Fibroblast of lung (primary cell): Measurements from ENCODE around the gene NKAIN2. TPM values are rescaled to one million over a fixed set of nuclear protein-coding genes. Genes with fewer than 3 reads are reported as not detected.

Source experiments
- DNase-seq, 2 donors: peaks; one replicate each; pipeline versions ENCODE4 v3.0.0 to v3.0.0-alpha.2; 2010; ENCODE audit warnings: low read depth in 2 of 2
- H2AFZ ChIP-seq: 2 replicates; pipeline ENCODE4 v1.5.1; 2012; ENCODE audit warnings: low read length, control low read depth, inconsistent platforms
- H3K27ac ChIP-seq: 2 replicates; pipeline ENCODE4 v1.5.1; 2011; ENCODE audit warnings: low read length, control low read depth; ENCODE audit not compliant: insufficient read depth
- H3K27me3 ChIP-seq: 2 replicates; pipeline ENCODE4 v1.5.1; 2011; ENCODE audit warnings: mild to moderate bottlenecking, low read length; ENCODE audit not compliant: control insufficient read depth, insufficient read depth
- H3K36me3 ChIP-seq: 2 replicates; pipeline ENCODE4 v1.5.1; 2011; ENCODE audit warnings: low read length; ENCODE audit not compliant: control insufficient read depth, insufficient read depth
- H3K4me1 ChIP-seq: 2 replicates; pipeline ENCODE4 v1.5.1; 2011; ENCODE audit warnings: low read length; ENCODE audit not compliant: control insufficient read depth, insufficient read depth; ENCODE audit errors: extremely low read depth
- H3K4me2 ChIP-seq: 2 replicates; pipeline ENCODE4 v1.5.1; 2011; ENCODE audit warnings: low read length, control low read depth; ENCODE audit not compliant: insufficient read depth; ENCODE audit errors: extremely low read depth
- H3K4me3 ChIP-seq, 4 experiments: fragments of 200-600 bp in 1 of 4; sonication (generic) in 1 of 4; replicated peaks in 1 of 4; 2 replicates each; pipeline ENCODE4 v1.5.1; 2011 to 2016; ENCODE audit warnings: low read length in 4 of 4, low read depth in 3 of 4, mild to moderate bottlenecking in 3 of 4, control low read depth in 2 of 4, inconsistent platforms in 1 of 4, mixed read lengths in 1 of 4; ENCODE audit not compliant: insufficient read depth in 1 of 4; ENCODE audit errors: control extremely low read depth in 1 of 4
- H3K79me2 ChIP-seq: 2 replicates; pipeline ENCODE4 v1.5.1; 2012; ENCODE audit warnings: mild to moderate bottlenecking, low read length, inconsistent platforms; ENCODE audit not compliant: control insufficient read depth, insufficient read depth
- H3K9ac ChIP-seq: 2 replicates; pipeline ENCODE4 v1.5.1; 2011; ENCODE audit warnings: mild to moderate bottlenecking, low read length, control low read depth; ENCODE audit not compliant: insufficient read depth
- H3K9me3 ChIP-seq: 2 replicates; pipeline ENCODE4 v1.5.1; 2012; ENCODE audit warnings: low read depth, low read length; ENCODE audit not compliant: control insufficient read depth, insufficient read depth
- H4K20me1 ChIP-seq: 2 replicates; pipeline ENCODE4 v1.5.1; 2011; ENCODE audit warnings: low read length; ENCODE audit not compliant: control insufficient read depth, insufficient read depth; ENCODE audit errors: extremely low read depth
- EZH2 ChIP-seq: IDR thresholded peaks from 2 replicates; pipeline ENCODE4 v1.5.1; 2012; ENCODE audit warnings: low read length, control low read depth, mild to moderate bottlenecking; ENCODE audit errors: missing control alignments
- polyA plus RNA-seq, 2 donors: library from polyadenylated mRNA; depleted of rRNA in 1 of 2; stranded (reverse) in 1 of 2; unstranded in 1 of 2; fragments of >200 nt; gene quantifications; 2 replicates each; pipeline ENCODE4 v1.2.1, GENCODE V29; 2011 to 2012; ENCODE audit warnings: missing spikeins in 1 of 2
- total RNA-seq: library from RNA; depleted of rRNA; stranded (reverse); fragments of >200 nt; gene quantifications from 2 replicates; pipeline ENCODE4 v1.2.1, GENCODE V29; 2014
- TF ChIP-seq, protein P1 (sequence below), 2 donors: IDR thresholded peaks in 1 of 2; conservative IDR thresholded peaks in 1 of 2; 1 replicate in 1 of 2; 2 replicates in 1 of 2; pipeline ENCODE4 v1.5.1; 2011 to 2012; ENCODE audit warnings: low read length in 2 of 2, control low read depth in 1 of 2, inconsistent platforms in 1 of 2, low read depth in 1 of 2, mild to moderate bottlenecking in 1 of 2

The NKAIN2 gene
- total and polyA plus RNA-seq, 2 donors (not counting 1 experiment from before 2014, with no cell fraction given): not detected

- H3K36me3 ChIP-seq: no peaks in the 10 kb centered on the region
- no peaks in the 10 kb centered on the region for H3K4me1 ChIP-seq
- no peaks in the 10 kb centered on the region for H3K79me2 ChIP-seq
- DNase-seq: no peak
- no peak overlapping the region for H3K27ac ChIP-seq
- no peak overlapping the region for H3K9ac ChIP-seq
- no peak overlapping the region for H3K4me2 ChIP-seq
- H3K9me3 ChIP-seq: no peaks in the 10 kb centered on the region
- no peaks in the 10 kb centered on the region for H4K20me1 ChIP-seq
- TF ChIP-seq, protein P1, sequence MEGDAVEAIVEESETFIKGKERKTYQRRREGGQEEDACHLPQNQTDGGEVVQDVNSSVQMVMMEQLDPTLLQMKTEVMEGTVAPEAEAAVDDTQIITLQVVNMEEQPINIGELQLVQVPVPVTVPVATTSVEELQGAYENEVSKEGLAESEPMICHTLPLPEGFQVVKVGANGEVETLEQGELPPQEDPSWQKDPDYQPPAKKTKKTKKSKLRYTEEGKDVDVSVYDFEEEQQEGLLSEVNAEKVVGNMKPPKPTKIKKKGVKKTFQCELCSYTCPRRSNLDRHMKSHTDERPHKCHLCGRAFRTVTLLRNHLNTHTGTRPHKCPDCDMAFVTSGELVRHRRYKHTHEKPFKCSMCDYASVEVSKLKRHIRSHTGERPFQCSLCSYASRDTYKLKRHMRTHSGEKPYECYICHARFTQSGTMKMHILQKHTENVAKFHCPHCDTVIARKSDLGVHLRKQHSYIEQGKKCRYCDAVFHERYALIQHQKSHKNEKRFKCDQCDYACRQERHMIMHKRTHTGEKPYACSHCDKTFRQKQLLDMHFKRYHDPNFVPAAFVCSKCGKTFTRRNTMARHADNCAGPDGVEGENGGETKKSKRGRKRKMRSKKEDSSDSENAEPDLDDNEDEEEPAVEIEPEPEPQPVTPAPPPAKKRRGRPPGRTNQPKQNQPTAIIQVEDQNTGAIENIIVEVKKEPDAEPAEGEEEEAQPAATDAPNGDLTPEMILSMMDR (conservative IDR thresholded peaks at IDR 0.05 in 1 of 2, IDR thresholded peaks at IDR 0.05 in 1 of 2; ENCODE audit: low read depth in 1 of 2, low read length in 2 of 2): no peak
- TF ChIP-seq EZH2: no peak
- H3K27me3 ChIP-seq: no peaks in the 10 kb centered on the region
- no peak overlapping the region for H2AFZ ChIP-seq
- no peak overlapping the region for H3K4me3 ChIP-seq
Measured at GRCh38 chr6:124677874-124678273, 874.2 kb downstream of the NKAIN2 start.

GRCh38 chr6:124679387-124679786 lies 875.7 kb downstream of the NKAIN2 start:
- Histone ChIP-seq H3K9me3 (no peaks in the 10 kb centered on the region), H3K4me3 (no peak overlapping the region), H3K27ac (no peak overlapping the region), H3K4me2 (no peak overlapping the region), H3K9ac (no peak overlapping the region), H3K79me2 (no peaks in the 10 kb centered on the region), H3K36me3 (no peaks in the 10 kb centered on the region), H3K4me1 (no peaks in the 10 kb centered on the region), H2AFZ (no peak overlapping the region), H3K27me3 (no peaks in the 10 kb centered on the region), H4K20me1 (no peaks in the 10 kb centered on the region)
- TF ChIP-seq EZH2: no peak
- TF ChIP-seq, protein P1 (conservative IDR thresholded peaks at IDR 0.05 in 1 of 2, IDR thresholded peaks at IDR 0.05 in 1 of 2; ENCODE audit: low read depth in 1 of 2, low read length in 2 of 2): no peak
- peak; percentile 21 to 62 for DNase-seq

- no peak overlapping the region for H3K4me2 ChIP-seq
- no peaks in the 10 kb centered on the region for H3K27me3 ChIP-seq
- no peaks in the 10 kb centered on the region for H3K9me3 ChIP-seq
- no peak overlapping the region for H3K4me3 ChIP-seq
- no peaks in the 10 kb centered on the region for H3K4me1 ChIP-seq
- H3K36me3 ChIP-seq: no peaks in the 10 kb centered on the region
- TF ChIP-seq, protein P1 (conservative IDR thresholded peaks at IDR 0.05 in 1 of 2, IDR thresholded peaks at IDR 0.05 in 1 of 2; ENCODE audit: low read depth in 1 of 2, low read length in 2 of 2): no peak
- no peak for TF ChIP-seq EZH2
- DNase-seq: no peak
- H3K79me2 ChIP-seq: no peaks in the 10 kb centered on the region
- no peak overlapping the region for H3K27ac ChIP-seq
- H4K20me1 ChIP-seq: no peaks in the 10 kb centered on the region
- no peak overlapping the region for H3K9ac ChIP-seq
- no peak overlapping the region for H2AFZ ChIP-seq
Measured at GRCh38 chr6:124682751-124683150, 879.1 kb downstream of the NKAIN2 start.
